ENCODE data around the gene COL4A1. TPM values are rescaled to one million over a fixed set of nuclear protein-coding genes. Genes with fewer than 3 reads are reported as not detected.

COL4A1 gene
- polyA plus RNA-seq, 1 donor from 2014 or later = not detected

- Mint-ChIP-seq H3K9me3 (peaks cover 3 to 11% (median 10%) of the 10 kb centered on the region in 3 donors), H3K4me3 (no peak overlapping the region), H3K36me3 (no peaks in the 10 kb centered on the region), H3K27ac (no peak overlapping the region), H3K4me1 (no peaks in the 10 kb centered on the region), H3K27me3 (no peaks in the 10 kb centered on the region)
Observed at GRCh38 chr13:110103534-110103933, 203.4 kb downstream of the COL4A1 start.

GRCh38 chr13:110103026-110103425 lies 203.9 kb downstream of the COL4A1 start:
- Mint-ChIP-seq H3K36me3 (no peaks in the 10 kb centered on the region), H3K27me3 (no peaks in the 10 kb centered on the region), H3K27ac (no peak overlapping the region), H3K4me1 (no peaks in the 10 kb centered on the region), H3K9me3 (peaks cover 3 to 15% (median 11%) of the 10 kb centered on the region in 3 donors), H3K4me3 (no peak overlapping the region)

- Mint-ChIP-seq H3K9me3 (peaks cover 3 to 17% (median 11%) of the 10 kb centered on the region in 3 donors), H3K27me3 (no peaks in the 10 kb centered on the region), H3K27ac (no peak overlapping the region), H3K4me1 (no peaks in the 10 kb centered on the region), H3K36me3 (no peaks in the 10 kb centered on the region), H3K4me3 (peak overlapping the region in 1 of 4 donors; percentile 12)
Observed at GRCh38 chr13:110102053-110102452, 204.9 kb downstream of the COL4A1 start.

GRCh38 chr13:110099922-110100321 lies 207.0 kb downstream of the COL4A1 start:
- H3K9me3 Mint-ChIP-seq = peaks cover 3 to 17% (median 11%) of the 10 kb centered on the region in 3 donors
- H3K27ac Mint-ChIP-seq = no peak overlapping the region
- H3K4me3 Mint-ChIP-seq = no peak overlapping the region
- no peaks in the 10 kb centered on the region for H3K27me3 Mint-ChIP-seq
- no peaks in the 10 kb centered on the region for H3K4me1 Mint-ChIP-seq
- H3K36me3 Mint-ChIP-seq = no peaks in the 10 kb centered on the region

Other genes with a start within 250 kb of the COL4A1 start
- gene COL4A2, start 127 bp upstream of the COL4A1 start, polyA plus RNA-seq = not detected